Hematopoietic multipotent progenitor cell treated with erythropoietin and hydrocortisone succinate and interleukin-3 and kit ligand, for 4 days (in vitro differentiated cells): ENCODE data around the gene XKR3.
A peak's percentile ranks its signal among the peaks of the same experiment; 100 is the strongest.
"Not testable (repeated sequence)": the region's sequence is repeated elsewhere in the genome, so short reads cannot be mapped to it uniquely, and the experiment has no call there.

ENCODE experiments used
- DNase-seq: peaks from one replicate; pipeline ENCODE4 v3.0.0-alpha.2; 2015

Gene XKR3

DNA sequence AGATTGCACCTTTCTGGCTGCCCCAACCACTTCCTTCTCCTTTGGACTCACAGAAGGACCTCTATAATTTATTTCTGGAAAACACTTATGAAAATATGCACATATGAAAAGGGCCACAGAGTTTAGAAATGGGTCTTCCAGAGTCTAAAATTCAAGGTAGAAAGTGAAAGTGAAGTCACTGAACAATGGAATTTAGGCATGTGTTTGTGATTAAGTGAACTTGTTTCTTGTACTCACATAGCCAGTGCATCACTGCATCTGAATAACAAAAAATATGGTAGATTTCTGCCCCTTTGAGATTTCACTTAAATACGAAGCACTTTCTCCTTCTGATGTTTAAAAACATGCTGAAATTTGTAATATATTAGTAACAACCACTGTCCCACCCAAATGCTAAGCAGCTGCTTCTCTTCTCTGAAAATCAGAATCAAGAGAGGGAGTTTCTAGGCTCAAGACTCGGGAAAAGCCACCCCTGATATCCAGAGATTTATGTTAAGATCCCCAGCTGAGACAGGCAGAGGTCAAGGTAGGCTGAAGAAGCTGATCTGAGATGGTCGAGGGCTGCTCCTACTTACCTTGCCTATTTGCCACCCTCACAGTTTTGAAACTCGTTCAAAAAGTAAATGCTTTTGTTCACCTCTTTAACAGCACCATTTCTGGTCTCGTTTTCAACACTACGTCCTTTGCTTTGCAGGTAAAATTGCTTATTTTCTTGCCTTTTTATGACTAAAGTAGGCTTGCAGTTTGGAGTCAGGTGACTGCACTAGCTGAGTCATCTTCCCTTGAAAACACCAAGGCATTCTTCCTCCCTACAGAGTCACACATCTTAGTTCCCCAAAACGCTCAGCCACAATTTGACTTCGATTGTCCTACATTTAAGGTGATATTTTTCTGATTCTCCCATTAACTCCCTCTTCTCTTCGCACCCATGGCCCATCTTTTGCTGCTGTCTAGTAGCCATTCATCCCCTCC is at the start of gene XKR3:
Gene XKR3, minus strand, starts transcription at position 696 of the 972 bp plus-strand sequence. CDS start 17,338 bp downstream, outside the sequence.
- peak; percentile 84 for DNase-seq

DNA sequence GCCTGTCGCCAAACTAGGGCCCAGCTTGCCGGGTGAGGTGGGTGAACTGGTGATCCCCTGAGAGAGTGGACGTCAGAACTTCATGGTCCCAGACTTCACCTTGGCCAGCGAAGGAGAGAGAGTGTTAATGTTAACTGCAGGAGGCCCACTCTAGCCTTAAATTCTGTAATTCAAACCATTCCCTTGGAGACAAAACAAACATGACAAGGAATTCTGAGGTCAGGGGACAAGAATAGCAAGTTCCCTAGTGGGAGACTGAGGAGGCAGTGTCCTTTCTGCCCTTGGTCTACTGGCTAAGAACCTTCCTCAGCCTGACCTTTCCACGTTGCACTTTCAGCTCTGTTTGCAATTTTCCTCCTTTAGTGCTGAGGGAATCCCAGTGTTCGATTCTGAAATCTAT is 44.4 kb upstream of the XKR3 start:
- not testable (repeated sequence) for DNase-seq

DNA sequence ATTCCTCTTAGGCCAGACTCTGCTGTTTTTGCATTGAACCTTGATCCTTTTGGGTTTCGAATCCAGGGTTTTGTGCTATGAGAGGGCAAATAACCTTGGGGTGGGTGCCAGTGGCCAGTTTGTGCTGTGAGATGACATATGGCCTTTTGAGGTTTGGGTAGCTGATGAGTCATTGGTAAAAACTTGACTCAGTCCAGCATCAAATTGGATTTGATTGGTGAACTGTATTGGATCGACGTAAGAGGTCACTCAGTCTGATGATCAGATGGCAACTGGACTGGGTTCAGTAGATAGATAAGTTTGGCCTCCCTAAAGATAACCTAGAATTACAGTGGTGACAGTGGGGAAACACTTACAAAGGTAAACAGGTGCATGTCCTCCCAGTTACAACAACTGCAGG is 41.0 kb upstream of the XKR3 start:
- DNase-seq, result no peak

DNA sequence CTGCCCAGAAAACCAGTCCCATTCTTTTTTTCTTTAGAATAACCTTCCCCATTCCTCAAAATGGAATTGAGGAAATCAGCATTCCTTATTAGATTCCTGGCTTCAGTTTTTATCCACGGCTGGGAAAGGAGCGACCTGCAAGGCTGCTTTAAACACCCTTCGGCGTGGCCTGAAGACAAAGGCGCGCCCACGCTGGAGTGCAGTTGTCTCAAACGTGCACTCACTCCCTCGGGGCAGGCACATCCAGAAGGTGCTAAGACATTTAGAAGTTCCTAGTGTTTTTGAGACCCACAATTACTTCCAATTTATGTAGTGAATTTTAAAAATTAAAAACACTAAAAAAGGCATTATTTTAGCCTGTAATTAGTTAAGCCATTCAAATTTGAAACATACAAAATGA is 31.6 kb upstream of the XKR3 start:
- not testable (repeated sequence) for DNase-seq

DNA sequence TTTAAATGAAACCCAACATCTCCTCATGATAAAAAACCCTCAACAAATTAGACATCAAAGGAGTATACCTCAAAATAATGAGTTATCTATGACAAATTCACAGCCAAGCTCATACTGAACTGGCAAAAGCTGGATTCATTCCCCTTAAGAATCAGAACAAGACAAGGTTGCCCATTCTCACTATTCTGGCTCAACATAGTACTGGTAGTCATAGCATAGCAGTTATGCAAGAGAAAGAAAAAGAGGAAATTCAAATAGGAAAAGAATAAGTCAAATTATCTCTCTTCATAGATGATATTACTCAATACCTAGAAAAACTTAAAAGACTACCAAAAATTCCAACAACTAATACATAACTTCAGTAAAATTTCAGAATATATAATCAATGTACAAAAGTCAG is 29.4 kb upstream of the XKR3 start:
- peak; percentile 58 for DNase-seq

DNA sequence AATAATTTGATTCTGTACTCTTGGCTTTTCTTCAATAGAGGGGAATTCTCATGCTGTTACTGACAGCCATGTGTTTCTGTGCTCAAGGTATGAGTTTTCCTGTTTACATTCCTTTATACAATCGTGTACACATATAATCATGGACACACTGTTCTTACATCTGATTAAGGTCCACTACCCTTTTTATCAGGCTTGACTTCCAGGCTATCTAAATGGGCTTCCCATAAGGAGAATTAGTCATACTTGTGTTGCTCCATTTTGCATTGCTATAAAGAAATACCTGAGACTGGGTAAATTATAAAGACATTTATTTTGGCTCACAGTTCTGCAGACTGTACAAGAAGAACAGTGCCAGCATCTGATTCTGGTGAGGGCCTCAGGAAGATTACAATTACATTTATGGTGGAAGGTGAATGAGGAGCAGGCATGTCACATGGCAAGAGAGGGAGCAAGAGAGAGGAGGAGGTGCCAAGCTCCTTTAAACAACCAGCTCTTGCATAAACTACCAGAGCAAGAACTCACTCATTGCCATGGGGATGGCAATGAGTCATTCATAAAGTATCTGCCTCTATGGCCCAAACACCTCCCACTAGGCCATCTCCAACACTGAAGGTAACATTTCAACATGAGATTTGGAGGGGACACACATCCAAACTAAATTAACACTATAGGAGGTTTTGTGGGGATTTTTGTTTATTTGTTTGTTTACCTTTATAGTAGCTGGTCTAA is 26.2 kb upstream of the XKR3 start:
- DNase-seq, result not testable (repeated sequence)

DNA sequence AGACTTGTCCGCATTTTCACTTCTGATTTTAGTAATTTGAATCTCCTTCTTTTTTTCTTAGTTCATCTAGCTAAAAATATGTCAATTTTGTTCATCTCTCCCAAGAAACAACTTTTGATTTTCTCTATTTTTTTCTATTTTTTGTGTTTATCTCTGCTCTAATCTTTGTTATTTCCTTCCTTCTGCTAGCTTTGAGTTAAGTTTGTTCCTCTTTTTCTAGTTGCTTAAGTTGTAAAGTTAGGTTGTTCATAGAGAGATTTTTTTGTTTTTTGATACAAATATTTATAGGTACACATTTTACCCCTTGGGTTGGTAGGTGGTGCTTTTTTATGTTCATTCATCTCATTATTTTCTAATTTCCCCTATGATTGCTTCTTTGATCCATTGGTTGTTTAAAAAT is 22.1 kb upstream of the XKR3 start:
- peak; percentile 61 for DNase-seq

DNA sequence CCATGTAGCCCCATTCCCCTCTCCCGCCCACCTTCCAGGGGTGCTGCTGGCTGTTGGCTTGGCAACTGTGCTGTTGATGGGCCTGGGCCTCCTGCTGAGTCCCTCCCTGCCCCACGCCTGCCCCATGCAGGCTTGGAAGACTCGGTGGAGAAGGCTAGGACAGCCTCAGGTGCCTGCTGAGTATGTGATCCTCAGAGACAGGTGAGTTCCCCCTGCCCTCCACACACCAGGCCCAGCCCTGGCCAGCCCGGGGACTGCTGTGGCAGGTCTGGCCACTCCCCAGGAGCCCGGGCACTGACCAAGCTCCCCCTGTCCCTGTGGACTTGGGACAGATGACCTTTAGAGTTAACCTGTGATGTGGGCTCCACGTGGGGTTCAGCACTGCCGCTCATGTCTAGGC is 20.7 kb upstream of the XKR3 start:
- no peak for DNase-seq

DNA sequence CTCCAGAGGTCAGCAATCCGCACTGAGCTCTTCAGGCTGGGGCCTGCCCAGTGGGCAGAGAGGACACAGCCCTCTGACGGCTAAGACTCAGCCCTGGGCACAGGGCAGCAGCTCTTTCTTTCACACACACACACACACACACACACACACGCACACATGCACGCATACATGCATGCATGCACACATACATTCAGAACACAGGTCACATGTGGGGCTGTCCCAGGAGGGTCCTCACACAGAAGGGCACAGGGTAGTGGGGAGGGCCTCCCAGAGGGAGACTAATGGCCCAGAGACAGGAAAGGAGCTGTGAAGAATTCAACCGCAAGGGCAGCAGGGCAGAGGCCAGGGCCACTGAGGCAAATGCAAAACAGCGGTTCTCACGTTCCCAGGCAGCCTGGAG is 20.3 kb upstream of the XKR3 start:
- DNase-seq, result no peak

DNA sequence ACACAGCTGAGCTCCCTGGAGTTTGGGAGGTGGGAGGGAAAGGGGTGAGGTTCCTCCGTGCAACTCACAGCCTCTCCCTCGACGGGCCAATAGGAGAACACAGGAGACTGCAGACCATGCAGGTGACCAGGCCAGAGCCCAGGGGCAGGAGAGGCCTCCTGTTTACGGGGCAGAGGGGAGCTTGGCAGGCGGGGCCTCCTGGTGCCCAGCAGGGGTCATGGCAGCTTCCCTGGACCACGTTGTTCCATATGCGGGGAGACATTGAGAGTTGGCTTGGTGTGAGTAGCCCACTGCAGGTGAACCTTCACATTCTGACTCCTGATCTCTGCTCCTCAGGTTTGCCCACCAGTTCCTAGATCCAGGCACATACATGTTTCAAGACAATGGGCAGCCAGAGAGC is 19.3 kb upstream of the XKR3 start:
- no peak for DNase-seq

DNA sequence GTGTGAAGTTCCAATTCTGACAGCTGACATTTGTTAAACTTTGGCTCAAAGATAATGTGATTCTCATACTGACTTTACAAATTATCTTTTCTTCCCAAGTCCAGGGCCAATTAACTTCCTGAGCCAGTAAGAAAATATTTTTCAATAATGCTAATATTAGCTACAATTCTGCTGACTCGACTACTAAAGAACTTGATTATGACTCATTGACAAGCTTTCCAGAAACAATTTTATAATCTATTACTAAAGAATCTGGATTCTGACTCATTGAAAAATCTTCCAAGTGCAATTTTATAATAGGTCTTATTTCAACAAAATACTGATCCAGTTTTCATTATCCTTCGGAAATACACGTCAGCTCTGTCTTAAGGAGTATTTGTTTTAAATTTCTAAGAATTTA is 12.9 kb upstream of the XKR3 start:
- DNase-seq, result no peak

DNA sequence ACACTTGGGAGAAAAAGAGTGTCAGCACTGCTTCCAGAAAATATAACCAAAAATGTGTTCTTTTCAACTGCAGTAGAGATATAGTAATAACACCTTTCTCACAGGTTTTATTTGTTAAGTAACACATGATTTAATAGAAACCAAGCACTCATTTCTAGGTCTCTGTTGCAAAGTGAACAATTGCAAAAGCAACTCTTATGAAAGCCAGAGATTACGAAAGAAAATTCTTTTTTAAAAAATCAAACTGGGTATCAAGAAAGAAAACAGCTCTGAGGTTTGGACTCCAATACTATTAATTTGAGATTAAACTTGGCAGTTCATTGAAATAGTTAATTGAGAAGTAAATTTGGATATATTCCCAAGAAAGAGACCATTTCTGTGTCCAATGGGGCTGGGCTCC is 9.8 kb upstream of the XKR3 start:
- peak; percentile 16 for DNase-seq

DNA sequence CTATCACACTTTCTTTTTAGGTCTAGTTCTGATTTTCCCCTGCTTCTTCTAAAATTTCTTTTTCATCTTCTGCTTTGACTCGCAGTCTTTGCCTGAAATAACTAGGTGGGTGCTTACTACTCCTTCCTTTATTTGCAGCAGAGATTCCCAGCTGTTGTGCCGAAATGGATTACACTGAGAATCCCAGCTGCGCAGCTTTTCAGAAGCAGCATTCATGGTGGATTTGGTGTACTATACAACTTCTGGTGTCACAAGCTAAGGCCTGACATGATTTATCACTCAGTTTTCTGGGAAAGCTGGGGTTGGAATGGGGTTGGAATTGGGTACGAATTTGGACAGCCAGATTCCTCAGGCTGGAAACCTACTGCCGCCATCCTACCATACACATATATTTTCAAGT is 6.0 kb upstream of the XKR3 start:
- DNase-seq, result no peak

DNA sequence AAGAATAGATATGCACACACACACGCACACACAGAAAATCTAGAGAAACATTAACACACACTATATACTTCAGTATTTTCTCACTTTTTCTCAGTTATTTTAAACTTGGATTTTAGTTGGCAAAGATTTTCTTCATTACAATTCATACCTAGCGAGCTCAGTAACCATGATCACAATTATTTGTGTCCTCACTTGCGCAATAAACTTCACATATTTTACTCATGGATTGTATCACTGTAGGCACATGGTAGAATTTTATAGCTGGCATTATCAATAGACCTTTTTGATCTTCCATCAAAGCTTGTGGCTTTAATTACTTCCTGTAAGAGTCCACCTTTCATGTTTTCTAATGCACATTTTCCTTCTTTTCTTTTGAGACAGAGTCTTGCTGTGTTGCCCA is 4.8 kb upstream of the XKR3 start:
- no peak for DNase-seq

DNA sequence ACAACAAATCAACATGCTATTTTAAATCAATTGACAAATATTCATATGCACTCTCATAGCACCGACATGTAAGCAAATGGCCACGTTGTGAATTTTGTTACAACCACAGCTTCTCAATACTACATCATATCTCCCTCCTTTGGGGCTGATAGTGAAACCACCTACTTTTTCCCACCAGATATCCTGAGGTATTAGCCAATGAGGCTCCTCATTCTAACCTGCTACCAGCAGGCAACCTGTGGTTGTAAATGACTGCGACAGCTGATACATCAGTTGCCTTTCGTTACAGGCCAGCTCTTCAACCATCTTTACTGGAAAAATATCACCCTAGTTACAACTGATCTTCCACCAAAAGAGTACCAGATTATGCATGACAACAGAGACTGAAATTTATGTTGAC is 3.7 kb upstream of the XKR3 start:
- no peak for DNase-seq

DNA sequence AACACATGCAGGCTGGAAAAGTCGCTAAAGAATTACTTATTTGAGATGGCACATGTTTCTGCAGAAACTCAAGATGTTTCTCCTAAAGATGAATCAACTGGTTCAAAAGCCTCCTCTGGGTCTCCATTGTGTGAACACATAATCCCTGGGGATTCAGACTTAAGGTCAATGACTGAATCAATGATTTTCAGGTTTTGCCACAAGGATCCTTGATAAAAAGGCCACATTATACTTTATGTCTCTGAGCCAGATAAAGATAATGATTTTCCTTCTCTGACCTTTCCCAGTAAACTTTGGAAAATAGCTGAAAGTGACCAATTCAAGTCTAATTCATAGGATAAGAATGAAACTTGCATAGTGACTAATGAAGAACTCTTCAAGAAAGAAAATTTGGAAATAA is 2.3 kb upstream of the XKR3 start:
- no peak for DNase-seq

DNA sequence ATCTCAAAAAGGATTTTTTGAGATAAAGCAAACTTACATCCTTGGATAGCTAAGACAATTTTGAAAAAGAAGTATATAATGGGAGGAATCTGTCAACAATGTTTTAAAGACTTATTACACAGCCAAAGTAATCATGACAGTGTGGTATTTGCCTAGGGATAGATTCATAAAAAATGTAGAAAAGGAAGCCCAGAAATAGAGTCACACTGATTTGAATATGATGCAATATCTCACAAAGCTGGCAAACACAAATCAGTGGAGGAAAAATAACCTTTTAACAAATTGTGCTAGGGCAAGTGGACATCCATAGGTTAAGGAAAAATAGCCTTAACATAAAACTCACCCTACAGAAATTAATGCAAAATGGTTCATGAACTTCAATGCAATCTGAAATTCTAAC is 6.0 kb downstream of the XKR3 start:
- peak; percentile 9 for DNase-seq

DNA sequence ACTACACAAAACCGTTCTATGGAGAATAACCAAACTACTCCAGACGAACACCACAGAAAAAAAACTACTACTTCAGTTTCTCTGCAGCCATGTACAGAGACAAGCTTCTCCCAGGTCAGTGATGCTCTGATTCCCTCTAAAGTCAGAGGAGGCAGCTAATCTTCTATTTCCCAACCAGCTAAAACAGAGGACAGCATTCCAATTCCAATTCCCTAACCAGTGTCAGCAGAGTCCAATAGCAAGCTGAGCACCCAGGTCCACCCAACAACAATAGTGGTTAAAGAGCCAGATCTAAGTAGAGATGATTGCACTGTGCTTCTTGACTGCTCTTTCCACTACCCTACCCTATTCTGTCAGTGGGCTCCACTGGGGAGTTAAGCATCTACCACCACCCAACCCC is 6.7 kb downstream of the XKR3 start:
- no peak for DNase-seq

DNA sequence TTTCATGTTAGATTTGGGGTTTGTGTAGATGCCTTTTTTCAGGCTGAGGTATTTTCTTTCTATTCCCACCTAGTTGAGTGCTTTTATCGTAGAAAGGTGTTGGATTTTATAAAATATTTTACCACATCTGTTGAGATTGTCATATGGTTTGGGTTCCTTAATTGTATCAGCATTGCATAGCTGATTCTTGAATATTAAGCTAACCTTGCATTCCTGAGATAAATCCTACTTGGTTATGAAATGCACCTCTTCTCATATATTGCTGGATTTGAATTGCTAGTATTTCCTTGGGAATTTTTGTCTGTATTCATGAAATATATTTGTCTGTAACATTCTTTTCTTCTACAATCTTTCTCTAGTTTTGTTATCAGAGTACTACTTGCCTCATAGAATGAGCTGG is 10.1 kb downstream of the XKR3 start:
- no peak for DNase-seq

DNA sequence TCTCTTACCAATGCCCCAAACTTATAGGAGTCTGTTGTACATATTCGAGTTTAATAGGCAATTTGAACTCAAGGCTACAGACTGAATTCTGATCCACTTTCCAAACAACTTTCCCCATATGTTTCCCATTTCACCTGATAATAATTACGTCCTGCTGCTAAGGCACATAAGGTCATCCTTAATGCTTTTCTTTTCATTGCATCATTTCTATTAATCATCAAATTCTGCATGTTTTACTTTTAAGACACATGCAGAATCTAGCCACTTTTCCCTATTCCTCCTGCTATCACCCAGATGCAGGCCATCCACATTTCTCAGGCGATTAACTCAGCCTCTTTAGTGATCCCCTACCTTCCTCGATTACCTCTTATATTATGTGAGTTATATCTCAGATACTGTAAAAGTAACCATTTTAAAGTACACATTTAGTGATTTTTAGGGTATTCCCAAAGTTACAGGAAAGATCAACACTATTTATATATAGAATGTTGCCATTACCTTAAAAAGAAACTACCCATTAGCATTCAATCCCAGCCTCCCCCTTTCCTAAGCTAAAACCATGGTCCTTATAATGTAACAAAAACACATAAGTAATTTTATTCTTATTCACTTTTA is 14.9 kb downstream of the XKR3 start:
- DNase-seq, result no peak

DNA sequence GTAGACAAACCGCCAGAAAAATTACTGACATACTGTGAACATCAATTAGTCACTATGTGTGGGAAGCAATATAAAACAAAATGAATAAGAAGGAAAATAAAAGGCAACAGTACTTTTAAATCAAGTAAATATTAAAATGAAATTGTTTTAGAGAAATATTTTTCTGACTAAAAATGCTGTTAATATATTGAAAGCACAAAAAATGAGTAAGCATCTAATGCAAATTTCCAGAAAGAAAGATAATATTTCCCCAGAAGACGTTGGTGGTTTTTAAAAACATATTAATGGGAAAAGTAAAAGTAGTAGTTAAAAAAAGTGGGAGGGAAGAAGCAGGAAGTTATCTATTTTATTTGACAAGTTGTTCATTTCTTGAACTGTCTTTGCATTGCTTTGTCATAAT is 16.5 kb downstream of the XKR3 start:
- DNase-seq, result no peak

DNA sequence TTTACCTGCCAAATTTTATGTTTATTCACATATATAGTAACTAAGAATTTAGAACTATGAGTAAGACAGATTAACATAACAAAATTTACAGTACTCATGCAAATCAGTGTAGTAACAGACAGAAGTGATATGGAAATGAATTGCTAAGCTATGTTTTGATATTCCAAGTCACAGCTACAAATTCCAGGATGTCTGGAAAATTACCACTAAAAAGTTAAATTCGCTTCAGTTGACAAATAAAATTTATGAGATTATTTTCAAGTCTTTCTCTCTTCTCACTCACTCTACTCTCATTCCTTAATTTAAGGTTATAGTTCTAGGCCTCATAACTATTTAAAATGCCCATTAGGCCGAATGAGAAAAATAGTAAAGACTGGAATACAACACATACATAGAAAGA is 18.1 kb downstream of the XKR3 start:
- DNase-seq, result no peak

DNA sequence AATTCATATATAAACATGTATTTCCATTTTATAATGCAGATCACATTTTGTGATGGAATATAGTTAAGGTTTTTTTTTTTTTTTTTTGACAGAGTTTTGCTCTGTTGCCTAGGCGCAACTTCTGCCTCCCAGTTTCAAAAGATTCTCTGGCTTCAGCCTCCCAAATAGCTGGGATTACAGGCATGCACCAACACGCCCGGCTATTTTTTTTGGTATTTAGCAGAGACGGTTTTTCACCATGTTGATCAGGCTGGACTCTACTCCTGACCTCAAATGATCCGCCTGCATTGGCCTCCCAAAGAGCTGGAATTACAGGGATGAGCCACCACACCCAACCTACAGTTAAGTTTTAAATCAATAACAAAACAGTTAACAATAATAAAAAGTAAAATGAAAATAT is 18.8 kb downstream of the XKR3 start:
- no peak for DNase-seq

DNA sequence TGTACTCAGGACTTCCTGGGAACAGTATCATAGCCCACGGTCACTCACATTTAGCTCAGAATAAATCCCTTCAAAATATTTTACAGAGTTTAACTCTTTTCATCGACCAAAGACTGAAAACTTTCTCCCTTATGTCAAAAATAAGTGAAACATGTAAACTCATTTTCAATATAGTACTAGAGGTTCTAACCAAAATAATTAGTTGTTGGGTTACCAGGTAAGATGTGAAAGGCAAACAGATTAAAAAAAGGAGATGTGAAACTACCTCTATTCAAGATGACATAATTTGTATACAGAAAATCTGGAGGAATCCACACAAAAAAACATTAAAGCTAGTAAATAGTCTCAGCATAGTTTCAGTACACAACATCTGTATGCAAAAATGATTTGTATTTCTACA is 20.3 kb downstream of the XKR3 start:
- DNase-seq, result no peak
